ENCODE results near the gene TRIM16. TPM values are rescaled to one million over a fixed set of nuclear protein-coding genes. Genes with fewer than 3 reads are reported as not detected.
A peak's percentile ranks its signal among the peaks of the same experiment; 100 is the strongest.
"Not testable (repeated sequence)": the region's sequence is repeated elsewhere in the genome, so short reads cannot be mapped to it uniquely, and the experiment has no call there.

The TRIM16 gene
- total RNA-seq (24.1 TPM), polyA plus RNA-seq (14.7 TPM)
- long read RNA-seq, donor 1: 0 reads
- long read RNA-seq, donor 2: 0 reads
- long read RNA-seq, donor 3, partial matches to known transcripts: 0 of 1 reads
- long read RNA-seq, donor 3, other reads (novel, unspliced or antisense): 0 of 1 reads
- long read RNA-seq, donor 4: 0 reads
- long read RNA-seq, donor 5, partial matches to known transcripts: 8 of 10 reads
- long read RNA-seq, donor 5, other reads (novel, unspliced or antisense): 0 of 10 reads
- long read RNA-seq, donor 6, partial matches to known transcripts: 6 of 6 reads
- long read RNA-seq, donor 6, other reads (novel, unspliced or antisense): 0 of 6 reads
- long read RNA-seq, donor 7, partial matches to known transcripts: 0 of 1 reads
- long read RNA-seq, donor 7, other reads (novel, unspliced or antisense): 0 of 1 reads
- long read RNA-seq, donor 8, partial matches to known transcripts: 5 of 5 reads
- long read RNA-seq, donor 8, other reads (novel, unspliced or antisense): 0 of 5 reads
- long read RNA-seq, donor 9: 0 reads
- long read RNA-seq, donor 10, partial matches to known transcripts: 5 of 7 reads
- long read RNA-seq, donor 10, other reads (novel, unspliced or antisense): 0 of 7 reads

- not testable (repeated sequence) for H3K27me3 ChIP-seq (ENCODE audit: control insufficient read depth in 2 of 2, insufficient read depth in 1 of 2, low read length in 1 of 2); H3K4me1 ChIP-seq (ENCODE audit: control insufficient read depth in 2 of 2, insufficient read depth in 2 of 2, low read length in 2 of 2); H3K27ac ChIP-seq (ENCODE audit: low read depth in 1 of 2, low read length in 1 of 2); H3K9me3 ChIP-seq (ENCODE audit: control insufficient read depth in 2 of 2, insufficient read depth in 1 of 2, low read length in 1 of 2); H3K36me3 ChIP-seq (ENCODE audit: control insufficient read depth in 2 of 2, insufficient read depth in 2 of 2, low read length in 1 of 2)
- DNase-seq (ENCODE audit: low read depth in 6 of 9, low spot score in 9 of 9): peak; percentile 24 to 83 (median 50)
- 2% methylated on average over 33 of the region's 35 CpGs for WGBS
- H3K4me3 ChIP-seq (ENCODE audit: low read length in 2 of 2): peak within 1 kb of the TSS; percentile 59 to 65
These were observed at the start of gene TRIM16 for GRCh38 chr17:15683824-15684478. Gene TRIM16 (minus strand): TSS chr17:15684311. CDS start chr17:15651609, 32,702 bp downstream.

GRCh38 chr17:15733174-15733789, 49.2 kb upstream of the TRIM16 start:
- H3K36me3 ChIP-seq (ENCODE audit: control insufficient read depth in 2 of 2, insufficient read depth in 2 of 2, low read length in 1 of 2); H3K4me3 ChIP-seq (ENCODE audit: low read length in 2 of 2); DNase-seq (ENCODE audit: low read depth in 6 of 9, low spot score in 9 of 9); H3K27ac ChIP-seq (ENCODE audit: low read depth in 1 of 2, low read length in 1 of 2); H3K9me3 ChIP-seq (ENCODE audit: control insufficient read depth in 2 of 2, insufficient read depth in 1 of 2, low read length in 1 of 2); H3K27me3 ChIP-seq (ENCODE audit: control insufficient read depth in 2 of 2, insufficient read depth in 1 of 2, low read length in 1 of 2); H3K4me1 ChIP-seq (ENCODE audit: control insufficient read depth in 2 of 2, insufficient read depth in 2 of 2, low read length in 2 of 2): not testable (repeated sequence)
- 95% methylated on average over 8 of the region's 10 CpGs for WGBS

DNA sequence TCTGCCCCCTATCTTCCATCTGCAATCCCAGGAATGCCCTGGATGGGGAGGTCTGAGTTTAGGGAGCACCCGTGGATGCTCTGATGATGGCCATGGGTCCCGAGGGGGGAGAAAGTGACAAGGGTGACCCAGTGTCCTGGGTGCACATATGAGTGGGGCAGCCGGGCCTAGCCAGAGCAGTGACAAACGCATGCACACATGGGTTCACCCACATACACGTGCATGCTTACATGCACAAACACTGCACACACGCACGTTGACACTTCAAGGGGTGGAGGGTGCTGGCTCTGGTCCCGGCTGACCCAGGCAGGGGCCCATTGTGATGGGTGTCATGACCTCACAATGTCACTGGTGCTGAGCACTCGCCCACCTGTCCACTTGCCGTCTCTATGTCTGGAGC, 47.8 kb upstream of the TRIM16 start, which contains the start of gene TBC1D26:
Gene TBC1D26, plus strand, starts transcription at position 384 of the 400 bp plus-strand sequence. CDS start 3,066 bp downstream, outside the sequence.
- not testable (repeated sequence) for H3K27ac ChIP-seq (ENCODE audit: low read depth in 1 of 2, low read length in 1 of 2); H3K4me3 ChIP-seq (ENCODE audit: low read length in 2 of 2); H3K27me3 ChIP-seq (ENCODE audit: control insufficient read depth in 2 of 2, insufficient read depth in 1 of 2, low read length in 1 of 2); H3K36me3 ChIP-seq (ENCODE audit: control insufficient read depth in 2 of 2, insufficient read depth in 2 of 2, low read length in 1 of 2); H3K9me3 ChIP-seq (ENCODE audit: control insufficient read depth in 2 of 2, insufficient read depth in 1 of 2, low read length in 1 of 2); DNase-seq (ENCODE audit: low read depth in 6 of 9, low spot score in 9 of 9); H3K4me1 ChIP-seq (ENCODE audit: control insufficient read depth in 2 of 2, insufficient read depth in 2 of 2, low read length in 2 of 2)
- WGBS: 95% methylated on average over 10 of the region's 10 CpGs

DNA sequence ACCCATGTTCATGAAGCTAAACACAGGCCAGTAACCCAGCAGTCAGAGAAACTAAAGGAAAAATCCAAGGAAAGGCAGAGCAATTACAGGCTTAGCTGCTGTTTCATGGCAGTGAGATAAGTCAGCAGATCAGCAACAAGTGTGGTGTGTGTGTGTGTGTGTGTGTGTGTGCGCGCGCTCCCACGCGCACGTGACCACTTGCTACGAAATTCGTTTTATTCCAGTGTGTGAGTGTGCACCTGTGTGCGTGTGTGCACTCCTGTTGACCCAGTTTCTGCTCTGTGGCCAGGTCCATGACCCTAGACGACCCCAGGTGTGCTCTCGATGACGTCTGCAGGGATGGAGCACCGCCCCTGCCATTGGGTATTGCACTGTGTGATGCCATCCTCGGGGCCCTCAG, 46.4 kb upstream of the TRIM16 start:
- not testable (repeated sequence) for DNase-seq (ENCODE audit: low read depth in 6 of 9, low spot score in 9 of 9); H3K4me3 ChIP-seq (ENCODE audit: low read length in 2 of 2)

GRCh38 chr17:15716601-15717563, 32.8 kb upstream of the TRIM16 start:
- not testable (repeated sequence) for H3K4me1 ChIP-seq (ENCODE audit: control insufficient read depth in 2 of 2, insufficient read depth in 2 of 2, low read length in 2 of 2); H3K27ac ChIP-seq (ENCODE audit: low read depth in 1 of 2, low read length in 1 of 2); H3K36me3 ChIP-seq (ENCODE audit: control insufficient read depth in 2 of 2, insufficient read depth in 2 of 2, low read length in 1 of 2); H3K27me3 ChIP-seq (ENCODE audit: control insufficient read depth in 2 of 2, insufficient read depth in 1 of 2, low read length in 1 of 2); H3K4me3 ChIP-seq (ENCODE audit: low read length in 2 of 2); H3K9me3 ChIP-seq (ENCODE audit: control insufficient read depth in 2 of 2, insufficient read depth in 1 of 2, low read length in 1 of 2); DNase-seq (ENCODE audit: low read depth in 6 of 9, low spot score in 9 of 9)
- WGBS: 98% methylated on average over 11 of the region's 11 CpGs

More for the DNA sequence above, 46.4 kb upstream of the TRIM16 start:
- not testable (repeated sequence) for H3K36me3 ChIP-seq (ENCODE audit: control insufficient read depth in 2 of 2, insufficient read depth in 2 of 2, low read length in 1 of 2); H3K4me1 ChIP-seq (ENCODE audit: control insufficient read depth in 2 of 2, insufficient read depth in 2 of 2, low read length in 2 of 2); H3K27ac ChIP-seq (ENCODE audit: low read depth in 1 of 2, low read length in 1 of 2); H3K9me3 ChIP-seq (ENCODE audit: control insufficient read depth in 2 of 2, insufficient read depth in 1 of 2, low read length in 1 of 2); H3K27me3 ChIP-seq (ENCODE audit: control insufficient read depth in 2 of 2, insufficient read depth in 1 of 2, low read length in 1 of 2)
- 94% methylated on average over 14 of the region's 14 CpGs for WGBS

DNA sequence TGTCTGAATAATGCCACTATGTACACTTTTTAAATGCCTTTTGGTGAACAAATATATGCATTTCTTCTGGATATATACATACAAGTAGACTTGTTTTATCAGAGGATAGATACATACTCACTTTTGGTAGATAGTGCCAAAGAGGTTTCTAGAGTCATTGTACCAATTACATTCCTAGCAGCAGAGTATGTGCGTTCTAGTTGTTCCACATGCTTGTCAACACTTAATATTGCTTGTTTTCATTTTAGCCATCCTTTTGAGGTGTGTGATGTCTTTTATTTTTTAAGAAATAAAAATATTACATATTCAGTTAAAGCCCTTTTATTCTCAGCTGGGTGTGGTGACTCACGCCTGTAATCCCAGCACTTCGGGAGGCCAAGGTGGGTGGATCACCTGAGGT, 24.8 kb upstream of the TRIM16 start:
- WGBS: 98% methylated on average over 3 of the region's 3 CpGs
- H3K4me3 ChIP-seq (ENCODE audit: low read length in 2 of 2); H3K4me1 ChIP-seq (ENCODE audit: control insufficient read depth in 2 of 2, insufficient read depth in 2 of 2, low read length in 2 of 2); DNase-seq (ENCODE audit: low read depth in 6 of 9, low spot score in 9 of 9); H3K27me3 ChIP-seq (ENCODE audit: control insufficient read depth in 2 of 2, insufficient read depth in 1 of 2, low read length in 1 of 2); H3K27ac ChIP-seq (ENCODE audit: low read depth in 1 of 2, low read length in 1 of 2); H3K9me3 ChIP-seq (ENCODE audit: control insufficient read depth in 2 of 2, insufficient read depth in 1 of 2, low read length in 1 of 2): not testable (repeated sequence)
- H3K36me3 ChIP-seq (ENCODE audit: control insufficient read depth in 2 of 2, insufficient read depth in 2 of 2, low read length in 1 of 2): peaks cover 11 to 23% of the 10 kb centered on the region in 2 donors

DNA sequence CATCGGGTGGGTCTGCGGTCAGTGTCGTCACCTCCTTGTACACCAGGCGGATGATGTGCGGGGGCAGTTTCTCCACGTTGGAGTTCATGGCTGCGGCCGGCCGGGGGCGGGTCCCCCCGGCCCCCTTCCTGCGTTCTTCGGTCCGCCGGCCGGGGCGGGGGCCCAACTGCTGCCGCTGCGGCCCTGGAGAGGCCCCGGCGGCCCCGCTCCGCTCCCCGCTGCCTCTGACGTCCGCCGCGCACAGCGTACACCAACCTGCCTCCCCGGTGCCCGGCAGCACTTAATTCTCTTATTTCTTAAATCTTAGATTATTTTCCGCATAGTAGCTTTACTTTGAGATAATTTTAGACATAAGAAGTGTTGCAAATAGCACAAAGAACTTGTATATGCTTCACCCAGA, 20.7 kb upstream of the TRIM16 start:
- not testable (repeated sequence) for H3K4me1 ChIP-seq (ENCODE audit: control insufficient read depth in 2 of 2, insufficient read depth in 2 of 2, low read length in 2 of 2); DNase-seq (ENCODE audit: low read depth in 6 of 9, low spot score in 9 of 9); H3K27ac ChIP-seq (ENCODE audit: low read depth in 1 of 2, low read length in 1 of 2); H3K9me3 ChIP-seq (ENCODE audit: control insufficient read depth in 2 of 2, insufficient read depth in 1 of 2, low read length in 1 of 2); H3K4me3 ChIP-seq (ENCODE audit: low read length in 2 of 2); H3K27me3 ChIP-seq (ENCODE audit: control insufficient read depth in 2 of 2, insufficient read depth in 1 of 2, low read length in 1 of 2)
- 98% methylated on average over 32 of the region's 32 CpGs for WGBS
- peaks cover 7 to 22% of the 10 kb centered on the region in 2 donors for H3K36me3 ChIP-seq (ENCODE audit: control insufficient read depth in 2 of 2, insufficient read depth in 2 of 2, low read length in 1 of 2)

DNA sequence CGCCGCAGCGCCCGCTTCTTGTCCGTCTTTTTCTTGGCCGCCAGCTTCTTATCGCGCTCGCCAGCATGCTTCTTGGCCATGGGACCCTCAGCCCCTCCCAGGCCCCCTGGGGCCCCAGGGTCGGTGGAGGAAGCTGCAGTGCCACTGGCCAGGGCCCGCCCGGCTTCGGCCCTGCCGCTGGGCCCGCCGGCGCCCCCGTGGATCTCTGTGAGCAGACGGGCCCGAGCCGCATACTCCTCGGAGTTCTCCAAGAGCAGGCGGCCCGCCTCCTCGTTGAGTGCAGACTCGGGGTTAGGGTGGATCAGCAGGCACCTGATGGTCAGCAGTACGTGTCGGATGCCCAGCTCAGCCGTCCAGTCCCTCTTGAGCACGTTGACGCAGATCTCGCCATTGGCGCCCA, 20.1 kb upstream of the TRIM16 start:
- peaks cover 7 to 22% of the 10 kb centered on the region in 2 donors for H3K36me3 ChIP-seq (ENCODE audit: control insufficient read depth in 2 of 2, insufficient read depth in 2 of 2, low read length in 1 of 2)
- not testable (repeated sequence) for H3K4me3 ChIP-seq (ENCODE audit: low read length in 2 of 2); H3K27me3 ChIP-seq (ENCODE audit: control insufficient read depth in 2 of 2, insufficient read depth in 1 of 2, low read length in 1 of 2); H3K4me1 ChIP-seq (ENCODE audit: control insufficient read depth in 2 of 2, insufficient read depth in 2 of 2, low read length in 2 of 2); H3K27ac ChIP-seq (ENCODE audit: low read depth in 1 of 2, low read length in 1 of 2); H3K9me3 ChIP-seq (ENCODE audit: control insufficient read depth in 2 of 2, insufficient read depth in 1 of 2, low read length in 1 of 2); DNase-seq (ENCODE audit: low read depth in 6 of 9, low spot score in 9 of 9)
- WGBS: 98% methylated on average over 25 of the region's 33 CpGs
